Stimulated activated CD8-positive, alpha-beta memory T cell treated with anti-CD3 and anti-CD28 coated beads, Interleukin-7, amount 100 ng/mL, for 1 hour (primary cell): ENCODE data around the gene SRRM5.
"Not testable (repeated sequence)": the region's sequence is repeated elsewhere in the genome, so short reads cannot be mapped to it uniquely, and the experiment has no call there.

Experiments
- DNase-seq, 2 donors: peaks; one replicate each; pipeline ENCODE4 v3.0.0-alpha.2; 2020; ENCODE audit warnings: low read depth in 2 of 2

Gene SRRM5

GRCh38 chr19:43611788-43612187 is at the start of gene SRRM5:
TSS of gene SRRM5 (plus strand) at chr19:43612088. CDS start at chr19:43612122, 34 bp downstream.
- no peak for DNase-seq

- DNase-seq: no peak
Observed at GRCh38 chr19:43562226-43562697, 49.6 kb upstream of the SRRM5 start.

GRCh38 chr19:43562698-43563241 is 49.1 kb upstream of the SRRM5 start:
- DNase-seq: peak; percentile 55 to 59

GRCh38 chr19:43563816-43564457 is 48.0 kb upstream of the SRRM5 start:
- DNase-seq: no peak

GRCh38 chr19:43564800-43565199 is 47.1 kb upstream of the SRRM5 start:
- no peak for DNase-seq

GRCh38 chr19:43569657-43570056 is 42.2 kb upstream of the SRRM5 start:
- DNase-seq: no peak

GRCh38 chr19:43570174-43570791 is 41.6 kb upstream of the SRRM5 start:
- DNase-seq: no peak

- no peak for DNase-seq
Observed at GRCh38 chr19:43572171-43572588, 39.7 kb upstream of the SRRM5 start.

GRCh38 chr19:43574424-43575155 is 37.3 kb upstream of the SRRM5 start:
- DNase-seq: no peak

- peak; percentile 85 to 87 for DNase-seq
Observed at GRCh38 chr19:43575156-43575950, 36.5 kb upstream of the SRRM5 start, which contains the start of the genes PINLYP and XRCC1. TSS of gene PINLYP (plus strand) at chr19:43575801. CDS start at chr19:43577192, 1,391 bp downstream. TSS of gene XRCC1 (minus strand) at chr19:43575527. CDS start at chr19:43575458, 69 bp downstream.

GRCh38 chr19:43575955-43576878 is 35.7 kb upstream of the SRRM5 start:
- no peak for DNase-seq

- DNase-seq: no peak
Observed at GRCh38 chr19:43578787-43579186, 33.1 kb upstream of the SRRM5 start.

- no peak for DNase-seq
Observed at GRCh38 chr19:43581467-43581866, 30.4 kb upstream of the SRRM5 start.

GRCh38 chr19:43582495-43582894 is 29.4 kb upstream of the SRRM5 start:
- DNase-seq: no peak

GRCh38 chr19:43584484-43584883 is 27.4 kb upstream of the SRRM5 start:
- DNase-seq: no peak

- DNase-seq: no peak
Observed at GRCh38 chr19:43586346-43586745, 25.5 kb upstream of the SRRM5 start.

GRCh38 chr19:43587029-43587428 is 24.9 kb upstream of the SRRM5 start:
- DNase-seq: not testable (repeated sequence)

GRCh38 chr19:43589277-43589676 is 22.6 kb upstream of the SRRM5 start:
- DNase-seq: no peak

GRCh38 chr19:43589678-43590077 is 22.2 kb upstream of the SRRM5 start:
- no peak for DNase-seq
